ENCODE results near the gene POLR3C. TPM values are rescaled to one million over a fixed set of nuclear protein-coding genes. Genes with fewer than 3 reads are reported as not detected.

Gene POLR3C
- total RNA-seq, 1 donor from 2014 or later: 39.0 TPM

- Mint-ChIP-seq H3K27ac (no peak overlapping the region), H3K9me3 (no peaks in the 10 kb centered on the region), H3K36me3 (ENCODE audit: low read depth) (peaks cover 66% of the 10 kb centered on the region), H3K27me3 (no peaks in the 10 kb centered on the region), H3K4me3 (no peak overlapping the region), H3K4me1 (peaks cover 2% of the 10 kb centered on the region)
- DNase-seq: no peak
- intact Hi-C loops (cut with micrococcal nuclease): no loop called here
These were observed 13.7 kb downstream of the POLR3C start for GRCh38 chr1:145837656-145838055.

GRCh38 chr1:145843031-145843430 is 19.0 kb downstream of the POLR3C start:
- no peaks in the 10 kb centered on the region for H3K9me3 Mint-ChIP-seq
- no peak overlapping the region for H3K4me3 Mint-ChIP-seq
- H3K27ac Mint-ChIP-seq: no peak overlapping the region
- H3K27me3 Mint-ChIP-seq: no peaks in the 10 kb centered on the region
- H3K36me3 Mint-ChIP-seq (ENCODE audit: low read depth): peaks cover 35% of the 10 kb centered on the region
- DNase-seq: no peak
- peaks cover 5% of the 10 kb centered on the region for H3K4me1 Mint-ChIP-seq
- intact Hi-C loops (cut with micrococcal nuclease): no loop called here

- intact Hi-C loops (cut with micrococcal nuclease): loop anchor here (1.0 to 2.0 kb wide), 3 partner anchors 65 to 168 kb away; partner anchors contain the start of genes ITGA10 and PEX11B
- no peak overlapping the region for H3K4me3 Mint-ChIP-seq
- H3K36me3 Mint-ChIP-seq (ENCODE audit: low read depth): peaks cover 27% of the 10 kb centered on the region
- H3K4me1 Mint-ChIP-seq: peaks cover 9% of the 10 kb centered on the region
- no peaks in the 10 kb centered on the region for H3K9me3 Mint-ChIP-seq
- no peaks in the 10 kb centered on the region for H3K27me3 Mint-ChIP-seq
- no peak overlapping the region for H3K27ac Mint-ChIP-seq
- no peak for DNase-seq
These were observed 21.1 kb downstream of the POLR3C start for GRCh38 chr1:145845144-145845513.

- no peak within 1 kb of the TSS for H3K27ac Mint-ChIP-seq
- no peaks in the 10 kb centered on the region for H3K9me3 Mint-ChIP-seq
- H3K4me3 Mint-ChIP-seq: no peak within 1 kb of the TSS
These were observed 21.6 kb downstream of the POLR3C start, which contains the start of gene NUDT17 for GRCh38 chr1:145845514-145846161. TSS of gene NUDT17 (plus strand) at chr1:145845630. CDS start at chr1:145845641, 11 bp downstream.

GRCh38 chr1:145846201-145846612 is 22.2 kb downstream of the POLR3C start:
- DNase-seq: peak; percentile 80
- Mint-ChIP-seq H3K36me3 (ENCODE audit: low read depth) (peaks cover 26% of the 10 kb centered on the region), H3K4me1 (peaks cover 9% of the 10 kb centered on the region), H3K9me3 (no peaks in the 10 kb centered on the region), H3K27me3 (no peaks in the 10 kb centered on the region), H3K4me3 (no peak overlapping the region), H3K27ac (no peak overlapping the region)
- intact Hi-C loops (cut with micrococcal nuclease): no loop called here

More at GRCh38 chr1:145845514-145846161, 21.6 kb downstream of the POLR3C start, which contains the start of gene NUDT17:
- H3K4me1 Mint-ChIP-seq: peaks cover 9% of the 10 kb centered on the region
- no peaks in the 10 kb centered on the region for H3K27me3 Mint-ChIP-seq
- peaks cover 26% of the 10 kb centered on the region for H3K36me3 Mint-ChIP-seq (ENCODE audit: low read depth)
- DNase-seq: peak; percentile 92
- intact Hi-C loops (cut with micrococcal nuclease): loop anchor here (1.0 to 2.0 kb wide), 3 partner anchors 65 to 168 kb away; partner anchors contain the start of genes ITGA10 and PEX11B

- intact Hi-C loops (cut with micrococcal nuclease): no loop called here
- Mint-ChIP-seq H3K27ac (no peak overlapping the region), H3K4me3 (no peak overlapping the region), H3K4me1 (peaks cover 9% of the 10 kb centered on the region), H3K27me3 (no peaks in the 10 kb centered on the region), H3K9me3 (no peaks in the 10 kb centered on the region), H3K36me3 (ENCODE audit: low read depth) (peaks cover 19% of the 10 kb centered on the region)
- DNase-seq: no peak
These were observed 23.8 kb downstream of the POLR3C start for GRCh38 chr1:145847827-145848226.

- H3K4me1 Mint-ChIP-seq: peaks cover 9% of the 10 kb centered on the region
- intact Hi-C loops (cut with micrococcal nuclease): no loop called here
- H3K27me3 Mint-ChIP-seq: no peaks in the 10 kb centered on the region
- no peaks in the 10 kb centered on the region for H3K9me3 Mint-ChIP-seq
- no peak overlapping the region for H3K27ac Mint-ChIP-seq
- H3K36me3 Mint-ChIP-seq (ENCODE audit: low read depth): peaks cover 26% of the 10 kb centered on the region
- H3K4me3 Mint-ChIP-seq: no peak overlapping the region
- DNase-seq: peak; percentile 68
These were observed 25.6 kb downstream of the POLR3C start for GRCh38 chr1:145849356-145850160.

GRCh38 chr1:145855426-145855948 is 31.5 kb downstream of the POLR3C start:
- Mint-ChIP-seq H3K27me3 (no peaks in the 10 kb centered on the region), H3K4me3 (no peak overlapping the region), H3K27ac (no peak overlapping the region), H3K36me3 (ENCODE audit: low read depth) (peaks cover 30% of the 10 kb centered on the region), H3K9me3 (no peaks in the 10 kb centered on the region), H3K4me1 (peaks cover 14% of the 10 kb centered on the region)
- DNase-seq: no peak
- intact Hi-C loops (cut with micrococcal nuclease): no loop called here

- Mint-ChIP-seq H3K27me3 (no peaks in the 10 kb centered on the region), H3K9me3 (no peaks in the 10 kb centered on the region), H3K4me1 (peaks cover 14% of the 10 kb centered on the region), H3K27ac (no peak overlapping the region), H3K36me3 (ENCODE audit: low read depth) (peaks cover 23% of the 10 kb centered on the region), H3K4me3 (no peak overlapping the region)
- intact Hi-C loops (cut with micrococcal nuclease): no loop called here
- DNase-seq: no peak
These were observed 33.2 kb downstream of the POLR3C start for GRCh38 chr1:145857170-145857569.

- intact Hi-C loops (cut with micrococcal nuclease): loop anchor here (2.0 kb wide), 2 partner anchors 34 to 98 kb away; partner anchors contain the start of genes POLR3C and RNF115
- H3K4me1 Mint-ChIP-seq: peaks cover 14% of the 10 kb centered on the region
- H3K9me3 Mint-ChIP-seq: no peaks in the 10 kb centered on the region
- peak; percentile 85 for DNase-seq
- H3K36me3 Mint-ChIP-seq (ENCODE audit: low read depth): peaks cover 18% of the 10 kb centered on the region
- H3K27ac Mint-ChIP-seq: peak overlapping the region; percentile 96
- peaks cover 3% of the 10 kb centered on the region for H3K27me3 Mint-ChIP-seq
- peak overlapping the region; percentile 96 for H3K4me3 Mint-ChIP-seq
These were observed 34.4 kb downstream of the POLR3C start for GRCh38 chr1:145858238-145858900.

GRCh38 chr1:145858901-145859490 is 35.0 kb downstream of the POLR3C start, which contains the start of gene PIAS3:
TSS of gene PIAS3 (minus strand) at chr1:145859081. CDS start at chr1:145858990, 91 bp downstream.
- peak within 1 kb of the TSS; percentile 96 for H3K27ac Mint-ChIP-seq
- intact Hi-C loops (cut with micrococcal nuclease): loop anchor here (1.0 to 2.0 kb wide), 8 partner anchors 13 to 176 kb away; partner anchors contain the start of genes ANKRD34A, ANKRD35, POLR3C and POLR3GL
- H3K4me3 Mint-ChIP-seq: peak within 1 kb of the TSS; percentile 96

GRCh38 chr1:145859491-145860023 is 35.6 kb downstream of the POLR3C start:
- peaks cover 14% of the 10 kb centered on the region for H3K4me1 Mint-ChIP-seq
- peaks cover 13% of the 10 kb centered on the region for H3K27me3 Mint-ChIP-seq
- peak overlapping the region; percentile 96 for H3K27ac Mint-ChIP-seq
- no peaks in the 10 kb centered on the region for H3K9me3 Mint-ChIP-seq
- H3K36me3 Mint-ChIP-seq (ENCODE audit: low read depth): peaks cover 11% of the 10 kb centered on the region
- intact Hi-C loops (cut with micrococcal nuclease): loop anchor here (1.0 to 2.0 kb wide), 8 partner anchors 13 to 176 kb away; partner anchors contain the start of genes ANKRD34A, ANKRD35, POLR3C and POLR3GL
- peak overlapping the region; percentile 96 for H3K4me3 Mint-ChIP-seq
- peak; percentile 96 for DNase-seq

More at GRCh38 chr1:145858901-145859490, 35.0 kb downstream of the POLR3C start, which contains the start of gene PIAS3:
- Mint-ChIP-seq H3K4me1 (peaks cover 14% of the 10 kb centered on the region), H3K9me3 (no peaks in the 10 kb centered on the region), H3K27me3 (peaks cover 9% of the 10 kb centered on the region), H3K36me3 (ENCODE audit: low read depth) (peaks cover 14% of the 10 kb centered on the region)
- DNase-seq: peak; percentile 97
